HG03558 (cell line): Measurements from ENCODE around the gene PKN1.
"Not testable (repeated sequence)": the region's sequence is repeated elsewhere in the genome, so short reads cannot be mapped to it uniquely, and the experiment has no call there.

Source experiments
- ATAC-seq: cut with Tn5 transposase; IDR thresholded peaks from one replicate; pipeline ENCODE4 v1.9.1; 2021; ENCODE audit warnings: moderate number of reproducible peaks; ENCODE audit not compliant: unreplicated experiment; ENCODE audit errors: extremely low read depth

The PKN1 gene

GRCh38 chr19:14452303-14452702 is 19.2 kb downstream of the PKN1 start:
- not testable (repeated sequence) for ATAC-seq

- no peak for ATAC-seq
Observed at GRCh38 chr19:14459703-14460102, 26.6 kb downstream of the PKN1 start.

GRCh38 chr19:14460935-14461334 is 27.8 kb downstream of the PKN1 start:
- ATAC-seq = no peak

- not testable (repeated sequence) for ATAC-seq
Observed at GRCh38 chr19:14462401-14462800, 29.3 kb downstream of the PKN1 start.

GRCh38 chr19:14463747-14464146 is 30.6 kb downstream of the PKN1 start:
- no peak for ATAC-seq

GRCh38 chr19:14467391-14467790 is 34.3 kb downstream of the PKN1 start:
- ATAC-seq = no peak

- ATAC-seq = no peak
Observed at GRCh38 chr19:14467816-14468215, 34.7 kb downstream of the PKN1 start.

DNA sequence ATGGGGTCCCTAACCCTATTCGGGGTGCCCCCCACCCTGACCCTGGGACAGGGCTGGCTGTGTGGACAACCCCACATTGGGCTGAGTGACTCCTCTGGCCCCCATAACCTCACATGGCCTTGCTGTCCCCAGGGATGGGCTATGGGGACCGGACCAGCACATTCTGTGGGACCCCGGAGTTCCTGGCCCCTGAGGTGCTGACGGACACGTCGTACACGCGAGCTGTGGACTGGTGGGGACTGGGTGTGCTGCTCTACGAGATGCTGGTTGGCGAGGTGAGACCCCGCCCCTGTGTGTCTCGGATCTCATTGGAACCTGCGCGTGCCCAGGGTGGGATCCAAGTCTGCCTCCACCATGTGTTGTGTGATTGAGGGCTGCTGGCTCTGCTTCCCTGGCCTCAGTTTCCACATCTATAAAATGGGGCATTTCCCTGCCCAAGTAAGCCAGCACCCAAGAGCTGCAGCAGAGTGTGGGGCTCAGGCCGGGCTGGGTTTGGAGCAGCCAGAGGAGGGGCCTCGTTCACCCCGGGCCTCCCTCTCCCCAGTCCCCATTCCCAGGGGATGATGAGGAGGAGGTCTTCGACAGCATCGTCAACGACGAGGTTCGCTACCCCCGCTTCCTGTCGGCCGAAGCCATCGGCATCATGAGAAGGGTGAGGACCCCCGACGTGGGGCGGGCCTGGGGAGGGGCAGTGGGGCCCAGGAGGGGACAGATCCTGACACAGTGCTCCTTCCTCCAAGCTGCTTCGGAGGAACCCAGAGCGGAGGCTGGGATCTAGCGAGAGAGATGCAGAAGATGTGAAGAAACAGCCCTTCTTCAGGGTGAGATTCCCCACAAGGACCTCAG is 37.1 kb downstream of the PKN1 start:
- no peak for ATAC-seq

DNA sequence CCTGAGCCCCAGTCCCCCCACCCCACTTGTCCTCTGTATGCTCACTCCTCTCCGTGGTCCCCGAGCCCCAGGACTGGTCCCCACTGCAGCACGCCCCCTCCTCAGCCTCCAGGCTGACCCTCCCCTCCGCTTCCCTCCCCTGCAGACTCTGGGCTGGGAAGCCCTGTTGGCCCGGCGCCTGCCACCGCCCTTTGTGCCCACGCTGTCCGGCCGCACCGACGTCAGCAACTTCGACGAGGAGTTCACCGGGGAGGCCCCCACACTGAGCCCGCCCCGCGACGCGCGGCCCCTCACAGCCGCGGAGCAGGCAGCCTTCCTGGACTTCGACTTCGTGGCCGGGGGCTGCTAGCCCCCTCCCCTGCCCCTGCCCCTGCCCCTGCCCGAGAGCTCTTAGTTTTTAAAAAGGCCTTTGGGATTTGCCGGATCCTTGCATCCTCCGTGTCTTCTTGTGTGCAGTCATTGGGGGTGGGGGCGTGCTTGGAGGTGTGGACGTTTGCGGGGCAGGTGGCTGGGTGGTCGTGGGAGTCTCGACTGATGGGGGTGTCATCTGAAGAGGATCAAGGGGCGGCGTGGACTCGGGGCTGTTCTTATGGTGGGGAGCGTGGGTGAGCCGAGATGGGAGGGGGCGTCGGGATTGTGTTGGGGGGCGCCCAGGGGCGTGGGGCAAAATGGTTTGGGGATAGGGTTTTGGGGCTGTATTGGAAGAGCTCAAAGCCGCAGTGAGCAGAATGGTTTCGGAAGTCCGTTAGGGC is 38.5 kb downstream of the PKN1 start:
- no peak for ATAC-seq

- no peak for ATAC-seq
Observed at GRCh38 chr19:14472202-14472938, 39.3 kb downstream of the PKN1 start.

GRCh38 chr19:14473073-14473977 is 40.2 kb downstream of the PKN1 start:
- ATAC-seq = no peak

GRCh38 chr19:14473978-14474578 is 41.0 kb downstream of the PKN1 start:
- ATAC-seq = no peak

GRCh38 chr19:14474827-14475226 is 41.7 kb downstream of the PKN1 start:
- ATAC-seq = no peak

DNA sequence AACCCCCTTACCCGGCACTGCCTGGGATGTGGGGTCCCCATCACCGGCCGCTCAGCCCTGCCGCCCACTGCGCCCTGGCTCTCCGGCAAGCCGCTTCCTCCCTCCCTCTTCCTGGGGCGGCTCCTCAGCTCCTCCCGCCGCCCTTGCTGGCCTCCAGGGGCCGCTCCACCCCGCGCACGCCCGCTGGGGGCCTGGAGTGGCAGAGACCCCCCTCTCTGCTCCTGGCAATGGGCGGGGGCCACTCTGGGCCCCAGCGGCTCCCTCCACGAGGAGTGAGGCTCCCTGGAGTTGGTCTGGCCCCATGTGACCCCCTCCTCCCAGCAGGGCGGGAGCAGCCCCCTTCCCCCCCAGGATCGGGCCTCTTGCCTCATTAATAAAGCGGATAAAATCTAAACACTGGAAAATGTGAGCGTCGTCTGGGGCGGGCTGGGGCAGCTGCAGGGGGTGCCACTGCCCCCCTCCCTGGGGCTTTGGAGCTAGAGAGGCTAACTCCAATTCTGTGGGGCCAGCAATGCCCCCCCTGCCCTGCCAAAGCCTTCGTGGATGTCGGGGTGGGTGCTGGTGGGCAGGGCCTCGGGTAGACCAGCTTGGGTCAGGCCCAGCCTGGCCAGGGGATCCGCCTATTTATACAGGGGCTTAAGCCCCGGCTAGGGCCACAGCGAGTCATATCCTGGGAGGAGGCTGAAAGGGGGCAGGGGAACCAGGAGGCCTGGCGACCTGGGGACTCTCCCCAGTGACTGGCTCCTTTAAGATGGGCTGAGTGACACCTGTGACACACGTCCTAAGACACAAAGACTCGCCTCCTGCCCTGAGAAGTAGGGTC is 42.4 kb downstream of the PKN1 start, which contains the start of gene PTGER1:
Gene PTGER1, minus strand, starts transcription at position 104 of the 823 bp plus-strand sequence. CDS start 1,034 bp downstream, outside the sequence.
- ATAC-seq = no peak

DNA sequence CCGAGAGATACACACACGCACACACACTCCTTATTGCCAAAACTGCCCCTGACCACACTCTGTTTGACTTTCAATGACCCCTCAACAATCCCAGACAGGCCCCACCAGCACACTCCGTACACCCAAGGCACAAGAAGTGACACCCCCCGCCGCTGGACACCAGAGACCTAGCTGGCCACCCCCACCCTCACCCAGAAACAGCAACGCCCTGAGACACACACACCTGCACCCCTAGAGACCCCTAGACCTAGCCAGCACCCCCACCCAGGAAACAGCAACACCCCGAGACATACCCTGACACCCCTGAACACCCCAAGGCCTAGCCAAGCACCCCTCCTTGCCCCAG is 43.2 kb downstream of the PKN1 start:
- no peak for ATAC-seq

GRCh38 chr19:14476673-14477401 is 43.7 kb downstream of the PKN1 start:
- no peak for ATAC-seq

DNA sequence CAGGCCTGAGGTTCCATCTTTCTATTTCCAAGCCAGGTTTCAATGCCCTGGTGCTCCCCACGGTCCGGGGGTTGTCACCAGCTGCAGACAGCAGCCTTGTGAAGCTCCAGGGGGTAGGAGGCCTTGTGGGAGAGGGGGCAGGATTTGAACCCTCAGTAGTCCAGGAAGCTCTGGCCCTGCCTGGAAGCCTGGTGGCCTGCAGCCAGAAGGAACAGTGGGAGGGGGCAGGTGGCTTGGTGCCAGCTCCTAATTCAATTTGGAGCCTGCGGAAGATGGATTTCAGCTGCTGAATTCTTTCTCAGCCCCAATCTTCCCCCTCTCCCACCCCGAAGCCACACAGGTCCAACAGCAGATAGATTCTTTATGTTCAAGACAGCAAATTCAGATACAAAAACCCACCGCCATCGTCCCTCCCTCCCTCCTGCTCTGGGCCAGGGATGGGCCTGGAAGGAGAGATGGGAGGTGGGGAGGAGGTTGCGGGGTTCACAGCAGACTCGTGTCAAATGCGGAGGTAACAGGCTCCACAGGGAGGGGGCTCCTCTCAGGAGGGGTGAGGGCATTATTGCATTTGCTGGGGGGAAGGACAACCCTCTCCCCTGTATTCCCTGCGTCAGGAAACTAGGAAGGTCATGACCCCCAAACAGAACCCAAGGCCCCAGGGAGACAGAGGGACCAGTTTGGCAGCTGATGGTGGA is 44.5 kb downstream of the PKN1 start:
- no peak for ATAC-seq
